Right lobe of liver (tissue), 6 donors: ENCODE results near the gene UFC1. TPM values are rescaled to one million over a fixed set of nuclear protein-coding genes. Genes with fewer than 3 reads are reported as not detected.

ENCODE experiments used
- ATAC-seq, 4 donors: fragments of 200-7000 bp; cut with Tn5 transposase; one replicate each; pipeline ENCODE4 v1.9.1; 2020; ENCODE audit warnings: mild to moderate bottlenecking in 4 of 4, moderate library complexity in 4 of 4
- DNase-seq, 3 donors: peaks; one replicate each; pipeline ENCODE4 v3.0.0-alpha.2; 2020
- H3K27ac ChIP-seq, 3 donors: fragments of 200-600 bp; one replicate each; pipeline ENCODE4 v1.8.0; 2022
- H3K27me3 ChIP-seq, 2 donors: fragments of 200-600 bp; one replicate each; pipeline ENCODE4 v1.8.0; 2022
- H3K36me3 ChIP-seq, 4 donors: fragments of 200-600 bp; sonication (generic) in 1 of 4; one replicate each; pipeline versions ENCODE4 v1.5.1 to v1.8.0; 2017 to 2022; ENCODE audit warnings: control low read depth in 1 of 4
- H3K4me1 ChIP-seq, 4 donors: fragments of 200-600 bp; sonication (generic) in 1 of 4; one replicate each; pipeline versions ENCODE4 v1.5.1 to v1.8.0; 2017 to 2022; ENCODE audit warnings: control low read depth in 1 of 4
- H3K4me3 ChIP-seq, 3 donors: fragments of 200-600 bp; one replicate each; pipeline ENCODE4 v1.8.0; 2022
- H3K9me3 ChIP-seq, 4 donors: fragments of 200-600 bp; sonication (generic) in 1 of 4; one replicate each; pipeline versions ENCODE4 v1.5.1 to v1.8.0; 2017 to 2022; ENCODE audit warnings: control low read depth in 1 of 4
- POLR2A ChIP-seq: fragments of 450-650 bp; IDR thresholded peaks from one replicate; pipeline ENCODE4 v1.6.1; 2017; ENCODE audit warnings: antibody characterized with exemption, mild to moderate bottlenecking
- WGBS: methylation state at CpG from one replicate; pipeline ENCODE4 v1.1.6; 2018; ENCODE audit warnings: low coverage, low lambda C conversion rate; ENCODE audit not compliant: insufficient coverage; ENCODE audit errors: missing lambda C conversion rate; 5-methylcytosine and 5-hydroxymethylcytosine counted together
- intact Hi-C, 2 donors: fragments of 100-400 bp; cut with DNase I; formaldehyde crosslinking; loops; one replicate each; pipeline versions ENCODE4 v1.11.2 to v1.14.1; 2022
- total RNA-seq, 6 experiments: library from RNA; depleted of rRNA in 2 of 6; stranded (reverse); fragments of >200 nt in 2 of 6; fragmentation: NEBNext Ultra II Directional in 3 of 6; extraction: Animal tissue kit (Norgen Biotek cat#: 25700) in 3 of 6; gene quantifications; one replicate each; pipeline versions ENCODE4 v1.1.0 to v1.2.4, GENCODE V29; 2016 to 2023
- TF ChIP-seq, protein P1 (sequence below), 4 donors: fragments of 200-600 bp in 3 of 4; fragments of 450-650 bp in 1 of 4; IDR thresholded peaks; one replicate each; pipeline versions ENCODE4 v1.5.1 to v1.8.0; 2016 to 2022; ENCODE audit warnings: antibody characterized with exemption in 4 of 4, mild to moderate bottlenecking in 2 of 4
- donor health status: DM: no; HTN: yes; CAD: no.
- donor health status: DM: no; HTN: no; CAD: no.
- donor health status: DM: no; HTN: no; CAD: no.
- donor health status: DM: no; HTN: yes; CAD: no.
- donor health status: DM: no; HTN: yes; CAD: no.

UFC1 gene
- total RNA-seq, 6 experiments from 2014 or later = 24.6 to 37.7 (median 35.3) TPM

DNA sequence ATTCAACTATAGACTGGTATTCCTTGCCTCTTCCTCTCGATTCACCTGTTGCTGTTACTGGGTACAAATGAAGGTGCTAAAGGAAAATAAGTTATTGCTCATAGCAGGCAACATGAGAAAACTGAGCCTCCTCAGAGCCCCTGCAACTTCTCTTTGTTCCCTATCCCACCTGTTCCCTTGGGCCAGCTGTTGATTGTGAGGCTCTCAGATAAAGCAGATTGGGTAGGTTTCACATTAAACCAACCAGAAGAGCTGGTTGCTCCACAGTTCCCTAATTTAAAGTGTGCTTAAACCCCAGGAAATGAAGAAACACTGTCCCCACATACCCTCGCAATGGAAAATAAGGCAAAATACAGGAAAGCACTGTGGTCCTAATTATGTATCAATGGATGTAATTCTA, 26.1 kb upstream of the UFC1 start:
- ATAC-seq (no peak), DNase-seq (no peak)
- intact Hi-C loops = no loop called here
- Histone ChIP-seq H3K4me3 (no peak overlapping the region), H3K27ac (no peak overlapping the region), H3K9me3 (no peaks in the 10 kb centered on the region), H3K27me3 (no peaks in the 10 kb centered on the region), H3K36me3 (peaks cover 0 to 46% (median 16%) of the 10 kb centered on the region in 4 donors), H3K4me1 (peaks cover 0 to 8% (median 1%) of the 10 kb centered on the region in 4 donors)
- WGBS = 56% methylated on average over 2 of the region's 2 CpGs
- TF ChIP-seq POLR2A = no peak

DNA sequence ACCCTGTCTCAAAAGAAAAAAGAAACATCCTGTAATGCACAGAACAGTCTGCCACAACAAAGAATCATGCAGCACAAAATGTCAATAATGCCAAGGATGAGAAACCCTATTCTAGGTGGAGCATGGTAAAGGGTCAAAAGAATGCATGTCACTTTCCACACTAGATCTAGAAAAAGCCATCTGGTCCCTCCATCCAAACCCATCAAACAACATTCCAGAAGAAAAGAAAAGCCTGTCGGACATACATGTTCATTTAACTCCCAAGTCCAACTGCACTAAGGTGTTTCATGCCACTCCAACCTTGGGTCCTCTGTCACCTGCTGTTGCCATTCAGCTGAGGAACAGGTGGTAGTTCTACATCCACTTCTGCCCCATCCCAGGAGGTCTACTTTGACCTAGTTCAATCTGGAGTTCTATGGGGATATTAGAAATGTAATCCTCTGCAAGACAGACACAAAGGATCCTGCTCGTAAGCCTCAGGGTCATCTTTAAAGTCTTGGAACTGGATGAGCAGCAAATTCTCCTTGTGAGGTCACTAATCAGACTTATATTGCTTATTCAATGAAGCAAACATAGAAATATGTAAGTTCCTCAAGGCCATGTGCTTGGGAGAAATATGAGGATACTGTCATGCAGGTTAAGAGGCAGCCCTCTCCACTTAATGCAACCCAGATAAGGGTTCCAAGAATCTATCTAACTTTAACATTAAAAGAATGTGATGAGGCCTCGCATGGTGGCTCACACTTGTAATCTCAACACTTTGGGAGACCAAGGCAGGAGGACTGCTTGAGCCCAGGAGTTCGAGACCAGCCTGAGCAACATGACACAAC, 25.0 kb upstream of the UFC1 start:
- Histone ChIP-seq H3K9me3 (no peaks in the 10 kb centered on the region), H3K4me1 (peaks cover 0 to 14% (median 4%) of the 10 kb centered on the region in 4 donors), H3K27me3 (no peaks in the 10 kb centered on the region), H3K36me3 (peaks cover 0 to 35% (median 9%) of the 10 kb centered on the region in 4 donors), H3K4me3 (no peak overlapping the region), H3K27ac (no peak overlapping the region)
- intact Hi-C loops = no loop called here
- ATAC-seq (no peak), DNase-seq (no peak)
- WGBS = 94% methylated on average over 3 of the region's 4 CpGs
- no peak for TF ChIP-seq POLR2A
- TF ChIP-seq, protein P1, sequence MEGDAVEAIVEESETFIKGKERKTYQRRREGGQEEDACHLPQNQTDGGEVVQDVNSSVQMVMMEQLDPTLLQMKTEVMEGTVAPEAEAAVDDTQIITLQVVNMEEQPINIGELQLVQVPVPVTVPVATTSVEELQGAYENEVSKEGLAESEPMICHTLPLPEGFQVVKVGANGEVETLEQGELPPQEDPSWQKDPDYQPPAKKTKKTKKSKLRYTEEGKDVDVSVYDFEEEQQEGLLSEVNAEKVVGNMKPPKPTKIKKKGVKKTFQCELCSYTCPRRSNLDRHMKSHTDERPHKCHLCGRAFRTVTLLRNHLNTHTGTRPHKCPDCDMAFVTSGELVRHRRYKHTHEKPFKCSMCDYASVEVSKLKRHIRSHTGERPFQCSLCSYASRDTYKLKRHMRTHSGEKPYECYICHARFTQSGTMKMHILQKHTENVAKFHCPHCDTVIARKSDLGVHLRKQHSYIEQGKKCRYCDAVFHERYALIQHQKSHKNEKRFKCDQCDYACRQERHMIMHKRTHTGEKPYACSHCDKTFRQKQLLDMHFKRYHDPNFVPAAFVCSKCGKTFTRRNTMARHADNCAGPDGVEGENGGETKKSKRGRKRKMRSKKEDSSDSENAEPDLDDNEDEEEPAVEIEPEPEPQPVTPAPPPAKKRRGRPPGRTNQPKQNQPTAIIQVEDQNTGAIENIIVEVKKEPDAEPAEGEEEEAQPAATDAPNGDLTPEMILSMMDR (IDR thresholded peaks at IDR 0.05) = no peak

DNA sequence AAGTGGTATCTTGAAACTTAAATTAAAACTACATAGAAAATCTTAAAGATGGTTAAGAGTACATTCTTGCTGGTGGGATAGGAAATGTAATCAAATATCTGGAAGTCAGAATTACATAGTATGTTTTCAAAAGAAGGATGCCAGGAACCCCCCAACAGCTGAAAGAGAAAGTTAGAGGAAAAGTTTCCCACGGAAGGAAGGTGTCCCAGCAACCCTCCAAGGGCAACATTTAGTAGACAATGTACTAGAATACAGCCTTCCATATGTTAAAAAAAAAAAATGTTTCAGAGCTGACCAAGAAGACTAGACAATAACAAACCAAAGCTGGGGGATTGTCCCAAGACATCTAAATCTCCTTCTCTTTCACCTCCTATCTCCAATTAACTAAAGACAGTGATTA, 23.5 kb upstream of the UFC1 start:
- no peak overlapping the region for H3K4me3 ChIP-seq
- peaks cover 0 to 15% (median 4%) of the 10 kb centered on the region in 4 donors for H3K4me1 ChIP-seq
- DNase-seq (no peak), ATAC-seq (no peak)
- no peaks in the 10 kb centered on the region for H3K27me3 ChIP-seq
- 71% methylated on average over 1 of the region's 1 CpG for WGBS
- no peaks in the 10 kb centered on the region for H3K9me3 ChIP-seq
- no peak overlapping the region for H3K27ac ChIP-seq
- H3K36me3 ChIP-seq = peaks cover 0 to 20% (median 3%) of the 10 kb centered on the region in 4 donors
- intact Hi-C loops = no loop called here
- TF ChIP-seq, protein P1 (IDR thresholded peaks at IDR 0.05) = no peak
- no peak for TF ChIP-seq POLR2A

DNA sequence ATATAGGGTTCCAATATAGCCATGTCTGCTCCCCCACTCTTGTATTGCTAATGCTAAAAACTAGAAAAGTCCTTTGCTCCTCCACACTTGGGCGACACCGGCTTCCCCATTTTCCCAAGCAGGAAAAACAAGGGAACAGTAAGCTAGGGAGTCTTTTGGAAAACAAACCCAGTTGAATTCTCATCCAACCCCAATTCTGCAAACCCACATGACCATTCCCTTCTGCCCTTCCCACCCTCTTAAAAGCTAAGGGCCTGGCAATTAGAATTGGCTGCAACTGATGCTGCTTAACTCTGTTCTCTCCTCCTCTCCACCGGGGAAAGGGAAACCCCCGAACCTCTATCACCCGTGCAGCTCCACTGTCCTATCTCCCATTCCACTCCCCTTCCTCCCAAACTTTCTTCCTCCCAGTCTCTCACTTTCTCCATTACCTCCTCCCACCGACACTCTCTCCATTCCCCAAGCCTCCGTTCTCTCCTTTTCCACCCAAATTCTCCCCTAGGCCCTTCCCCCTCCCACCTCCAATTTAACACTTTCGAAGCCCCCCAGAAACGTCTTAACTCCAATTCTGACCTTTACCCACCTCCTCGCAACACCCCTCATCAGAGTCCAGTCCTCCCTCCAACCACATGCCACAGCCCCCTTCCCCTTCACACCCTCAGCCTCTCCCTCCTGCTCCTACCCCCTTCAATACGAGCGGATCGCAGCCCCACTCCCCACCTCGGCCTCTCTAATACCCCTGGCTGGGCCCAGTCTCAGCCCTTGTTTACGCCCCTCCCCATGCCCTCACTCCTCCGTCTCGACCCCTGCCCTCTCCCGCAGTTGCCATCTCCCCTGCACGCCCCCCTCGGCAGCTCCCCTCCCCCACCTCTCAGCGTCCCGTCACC, 22.0 kb upstream of the UFC1 start:
- Histone ChIP-seq H3K9me3 (no peaks in the 10 kb centered on the region), H3K4me1 (peaks cover 0 to 15% (median 4%) of the 10 kb centered on the region in 4 donors), H3K4me3 (peak overlapping the region; percentile 51 to 82 (median 73)), H3K27ac (peak overlapping the region; percentile 81 to 94 (median 93)), H3K27me3 (no peaks in the 10 kb centered on the region), H3K36me3 (peaks cover 0 to 18% (median 0%) of the 10 kb centered on the region in 4 donors)
- ATAC-seq (peak in 2 of 4 donors; percentile 2 to 11), DNase-seq (no peak)
- TF ChIP-seq POLR2A = no peak
- TF ChIP-seq, protein P1 (IDR thresholded peaks at IDR 0.05) = no peak
- intact Hi-C loops = no loop called here
- 6% methylated on average over 22 of the region's 22 CpGs for WGBS
